Measurements from ENCODE around the gene MAPKAP1.

Gene MAPKAP1

GRCh38 chr9:125514468-125514867, 192.5 kb downstream of the MAPKAP1 start:
- H3K27ac ChIP-seq: no peak overlapping the region
- TF ChIP-seq, protein P1, sequence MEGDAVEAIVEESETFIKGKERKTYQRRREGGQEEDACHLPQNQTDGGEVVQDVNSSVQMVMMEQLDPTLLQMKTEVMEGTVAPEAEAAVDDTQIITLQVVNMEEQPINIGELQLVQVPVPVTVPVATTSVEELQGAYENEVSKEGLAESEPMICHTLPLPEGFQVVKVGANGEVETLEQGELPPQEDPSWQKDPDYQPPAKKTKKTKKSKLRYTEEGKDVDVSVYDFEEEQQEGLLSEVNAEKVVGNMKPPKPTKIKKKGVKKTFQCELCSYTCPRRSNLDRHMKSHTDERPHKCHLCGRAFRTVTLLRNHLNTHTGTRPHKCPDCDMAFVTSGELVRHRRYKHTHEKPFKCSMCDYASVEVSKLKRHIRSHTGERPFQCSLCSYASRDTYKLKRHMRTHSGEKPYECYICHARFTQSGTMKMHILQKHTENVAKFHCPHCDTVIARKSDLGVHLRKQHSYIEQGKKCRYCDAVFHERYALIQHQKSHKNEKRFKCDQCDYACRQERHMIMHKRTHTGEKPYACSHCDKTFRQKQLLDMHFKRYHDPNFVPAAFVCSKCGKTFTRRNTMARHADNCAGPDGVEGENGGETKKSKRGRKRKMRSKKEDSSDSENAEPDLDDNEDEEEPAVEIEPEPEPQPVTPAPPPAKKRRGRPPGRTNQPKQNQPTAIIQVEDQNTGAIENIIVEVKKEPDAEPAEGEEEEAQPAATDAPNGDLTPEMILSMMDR (conservative IDR thresholded peaks at IDR 0.05): no peak
- TF ChIP-seq ZFX (IDR thresholded peaks at IDR 0.05): no peak

- peak overlapping the region; percentile 76; the same call in 1 of the 2 replicates for H3K27ac ChIP-seq
- TF ChIP-seq, protein P1 (conservative IDR thresholded peaks at IDR 0.05): no peak
- TF ChIP-seq ZFX (IDR thresholded peaks at IDR 0.05): no peak
These were observed 193.2 kb downstream of the MAPKAP1 start for GRCh38 chr9:125513668-125514413.

DNA sequence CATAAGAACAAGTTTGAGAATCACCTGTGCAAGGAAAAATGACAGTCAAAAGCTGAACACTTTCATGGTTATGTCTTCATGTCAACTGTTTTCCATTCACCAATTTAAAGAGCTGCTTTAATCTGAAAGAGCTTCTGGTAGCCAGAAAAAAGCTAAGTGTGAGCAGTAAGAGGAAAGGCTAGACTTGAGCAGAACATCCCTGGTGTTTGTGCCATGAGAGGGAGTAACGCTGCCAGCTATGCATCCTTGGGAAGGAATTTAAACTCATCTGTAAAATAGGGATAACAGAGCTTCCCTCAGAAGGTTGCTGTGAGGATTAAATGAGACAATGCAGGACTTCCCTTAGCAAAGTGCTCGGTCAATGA, 193.7 kb downstream of the MAPKAP1 start:
- peak overlapping the region; percentile 76 for H3K27ac ChIP-seq
- TF ChIP-seq, protein P1 (conservative IDR thresholded peaks at IDR 0.05): no peak
- TF ChIP-seq ZFX (IDR thresholded peaks at IDR 0.05): no peak

DNA sequence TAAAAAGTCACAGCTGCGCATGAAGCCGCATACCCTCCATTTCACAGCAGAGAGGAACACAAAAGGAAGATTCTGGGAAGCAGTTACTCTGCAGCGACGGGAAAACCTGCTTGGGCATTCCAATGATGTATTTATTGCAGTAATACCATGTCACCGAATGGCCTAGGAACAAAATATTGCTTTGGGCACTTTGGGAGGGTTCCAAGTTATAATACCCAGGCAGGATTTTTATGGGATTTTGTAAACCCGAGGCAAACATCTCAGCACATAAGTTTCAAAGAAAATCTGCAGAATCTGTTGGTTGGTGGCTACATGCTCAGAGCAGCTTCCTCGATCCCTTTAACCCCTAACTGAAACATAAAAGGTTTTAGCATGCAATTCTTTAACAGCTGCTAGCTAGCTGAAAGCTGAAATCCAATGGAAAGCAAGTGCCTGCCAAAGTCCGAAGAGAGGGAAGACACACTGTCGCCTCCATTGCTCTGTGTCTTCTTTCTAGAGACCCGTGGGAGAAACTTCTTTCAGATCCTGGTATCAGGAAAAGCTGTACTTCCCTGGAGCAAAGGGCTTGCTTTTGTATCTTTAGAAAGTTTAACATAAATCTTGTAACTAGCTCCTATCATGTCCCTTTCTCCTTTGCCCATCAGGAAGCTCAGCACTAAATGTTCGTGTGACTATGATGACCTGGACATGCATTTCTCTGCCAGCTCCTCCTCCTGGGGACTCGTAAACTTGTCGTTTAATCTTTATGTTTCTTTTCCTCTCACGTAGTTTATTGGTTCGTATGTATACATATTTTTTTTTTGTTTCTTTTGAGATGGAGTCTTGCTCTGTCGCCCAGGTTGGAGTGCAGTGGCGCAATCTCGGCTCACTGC, 195.0 kb downstream of the MAPKAP1 start:
- peak overlapping the region; percentile 76 for H3K27ac ChIP-seq
- TF ChIP-seq, protein P1 (conservative IDR thresholded peaks at IDR 0.05): no peak; the same call in 1 of the 2 replicates
- TF ChIP-seq ZFX (IDR thresholded peaks at IDR 0.05): no peak

GRCh38 chr9:125510980-125511379, 196.0 kb downstream of the MAPKAP1 start:
- TF ChIP-seq ZFX (IDR thresholded peaks at IDR 0.05): no peak
- TF ChIP-seq, protein P1 (conservative IDR thresholded peaks at IDR 0.05): no peak
- no peak overlapping the region for H3K27ac ChIP-seq

DNA sequence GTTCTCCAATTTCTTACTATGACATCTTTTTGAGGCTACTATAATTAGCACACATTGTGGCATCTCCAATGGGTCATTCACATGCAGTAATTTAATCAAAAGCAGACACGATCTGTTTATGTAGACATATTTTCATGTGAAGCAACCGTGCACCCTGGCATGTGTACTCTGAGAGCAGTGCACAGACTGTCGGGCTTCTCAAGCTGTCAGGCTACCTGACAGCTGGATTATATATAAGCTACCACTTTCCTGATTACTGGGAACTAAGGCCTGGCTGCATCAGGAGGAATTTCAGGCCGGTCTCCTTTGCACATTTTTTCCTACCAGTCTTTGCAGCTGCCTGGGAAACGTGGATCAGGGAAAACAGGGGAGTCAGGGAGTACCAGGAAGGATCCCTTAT, 197.5 kb downstream of the MAPKAP1 start:
- TF ChIP-seq ZFX (IDR thresholded peaks at IDR 0.05): no peak
- TF ChIP-seq, protein P1 (conservative IDR thresholded peaks at IDR 0.05): no peak
- H3K27ac ChIP-seq: no peak overlapping the region

DNA sequence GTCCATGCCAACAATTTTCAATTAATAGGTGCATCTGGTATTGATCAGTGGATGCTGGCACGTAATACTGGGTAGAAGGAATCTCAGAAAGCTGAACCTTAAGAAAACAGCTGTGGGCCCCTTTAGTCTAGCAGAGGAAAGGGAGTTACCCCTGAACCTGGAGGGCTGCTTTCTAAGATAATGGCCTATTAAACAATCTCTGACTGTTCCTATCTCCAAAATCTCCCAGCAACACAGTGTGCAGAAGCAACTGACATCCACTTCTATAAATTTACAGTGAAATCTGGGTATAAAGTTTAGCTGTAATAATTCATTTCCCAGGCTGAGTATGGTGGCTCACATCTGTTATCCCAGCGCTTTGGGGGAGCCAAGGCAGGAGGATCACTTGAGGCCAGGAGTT, 198.8 kb downstream of the MAPKAP1 start:
- TF ChIP-seq ZFX (IDR thresholded peaks at IDR 0.05): no peak
- TF ChIP-seq, protein P1 (conservative IDR thresholded peaks at IDR 0.05): no peak
- H3K27ac ChIP-seq: no peak overlapping the region

All from C4-2B (cell line).